ENCODE measurements around the gene ABCA2. TPM values are rescaled to one million over a fixed set of nuclear protein-coding genes. Genes with fewer than 3 reads are reported as not detected.

ABCA2 gene
- total RNA-seq, 1 experiment from 2014 or later, result 22.4 TPM

GRCh38 chr9:136968333-136969127, 59.5 kb downstream of the ABCA2 start:
- H2BK15ac ChIP-seq (ENCODE audit: low read depth, low read length), result no peak overlapping the region
- H2BK20ac ChIP-seq (ENCODE audit: low read depth, low read length, poor library complexity, severe bottlenecking), result no peak overlapping the region
- H2BK12ac ChIP-seq (ENCODE audit: insufficient read length, low read depth, low read length), result no peak overlapping the region
- TF ChIP-seq CTCF (conservative IDR thresholded peaks at IDR 0.05), result no peak
- no peaks in the 10 kb centered on the region for H3K79me1 ChIP-seq (ENCODE audit: insufficient read depth, low read depth, low read length, poor library complexity, severe bottlenecking)
- no peaks in the 10 kb centered on the region for H3K9me3 ChIP-seq (ENCODE audit: control insufficient read depth, low read depth, low read length)
- H3K4me1 Mint-ChIP-seq, result peaks cover 7 to 12% of the 10 kb centered on the region in 2 experiments
- no peak overlapping the region for H2AFZ ChIP-seq (ENCODE audit: low read length)
- H3K9ac ChIP-seq (ENCODE audit: extremely low read depth, insufficient read length, low read length), result no peak overlapping the region
- no peak overlapping the region for H3K18ac ChIP-seq (ENCODE audit: insufficient read length, low read depth, low read length)
- H3K9me3 Mint-ChIP-seq, result no peaks in the 10 kb centered on the region
- no peak overlapping the region for H2BK120ac ChIP-seq (ENCODE audit: low read depth, low read length, poor library complexity, severe bottlenecking)
- H3K23ac ChIP-seq (ENCODE audit: insufficient read length, low read depth, low read length), result no peak overlapping the region
- H3K23me2 ChIP-seq (ENCODE audit: insufficient read length, low read depth, low read length, poor library complexity, severe bottlenecking), result no peaks in the 10 kb centered on the region
- no peak overlapping the region for H3T11ph ChIP-seq (ENCODE audit: low read length)
- H3K4me1 ChIP-seq (ENCODE audit: insufficient read depth, low read length), result peaks cover 2% of the 10 kb centered on the region; the same call in 1 of the 2 replicates
- no CpG with 5 or more reads among the region's 17 CpGs for WGBS (ENCODE audit: extremely low coverage, insufficient read length, low lambda C conversion rate)
- H3K27me3 ChIP-seq (ENCODE audit: insufficient read depth, low read length), result no peaks in the 10 kb centered on the region
- no peak overlapping the region for H3K4me2 ChIP-seq (ENCODE audit: insufficient read depth, insufficient read length, low read length)
- H3K4me3 Mint-ChIP-seq, result no peak overlapping the region
- H3K36me3 Mint-ChIP-seq (ENCODE audit: insufficient read depth in 1 of 3, low read depth in 3 of 3), result no peaks in the 10 kb centered on the region
- H4K8ac ChIP-seq (replicated peaks; ENCODE audit: insufficient read length, low read depth, low read length), result no peak overlapping the region
- H3K27me3 Mint-ChIP-seq (ENCODE audit: low read depth), result peaks cover 16% of the 10 kb centered on the region
- H4K91ac ChIP-seq (ENCODE audit: insufficient read length, low read depth, low read length), result no peak overlapping the region
- H4K20me1 ChIP-seq (ENCODE audit: control insufficient read depth, insufficient read depth, insufficient read length), result no peaks in the 10 kb centered on the region
- no peak for DNase-seq
- no peak overlapping the region for H4K5ac ChIP-seq (ENCODE audit: insufficient read length, low read depth, low read length)
- H3K14ac ChIP-seq (ENCODE audit: insufficient read depth, low read length), result no peak overlapping the region
- H3K27ac Mint-ChIP-seq, result no peak overlapping the region
- H3K4ac ChIP-seq (ENCODE audit: low read depth, low read length), result no peak overlapping the region
- no peak overlapping the region for H2AK5ac ChIP-seq (ENCODE audit: insufficient read length, low read length)
- H2BK5ac ChIP-seq (ENCODE audit: insufficient read length, low read length), result no peak overlapping the region
- H3K27ac ChIP-seq (ENCODE audit: insufficient read length, low read depth, low read length), result no peak overlapping the region
- no peak overlapping the region for H3K56ac ChIP-seq (ENCODE audit: insufficient read length, low read depth, low read length)
- H3K79me2 ChIP-seq (ENCODE audit: insufficient read depth, low read length), result no peaks in the 10 kb centered on the region

All from H9 (cell line).